ENCODE data around the gene RDH12. TPM values are rescaled to one million over a fixed set of nuclear protein-coding genes. Genes with fewer than 3 reads are reported as not detected.

RDH12 gene
- total RNA-seq, 1 experiment from 2014 or later, result 0.27 TPM

GRCh38 chr14:67778792-67779191 is 77.1 kb downstream of the RDH12 start:
- ChIA-PET CTCF (no interaction called here), RAD21 (ENCODE audit: low non-redundant PET in 1 of 2, low total read pairs in 2 of 2, uncharacterized antibody in 2 of 2, unreplicated experiment in 2 of 2) (no interaction called here), POLR2A (no interaction called here)
- H3K27ac ChIP-seq (ENCODE audit: low read depth, low read length), result no peak overlapping the region
- H3K9me3 ChIP-seq (ENCODE audit: control insufficient read depth in 1 of 2, insufficient read depth in 1 of 2, low read depth in 1 of 2, low read length in 2 of 2), result no peaks in the 10 kb centered on the region
- no peak overlapping the region for H3K9ac ChIP-seq (ENCODE audit: low read length)
- H3K36me3 ChIP-seq (ENCODE audit: control insufficient read depth in 1 of 2, insufficient read depth in 2 of 2, low read length in 2 of 2), result peaks cover 10 to 11% of the 10 kb centered on the region in 2 experiments; a peak in 3 of 4 replicates
- no peaks in the 10 kb centered on the region for H3K9me2 ChIP-seq (ENCODE audit: insufficient read depth)
- no TSS peak for BruUV-seq (replicated peaks)
- H3K4me3 ChIP-seq (replicated peaks in 1 of 2; ENCODE audit: low read depth in 1 of 2, low read length in 2 of 2), result no peak overlapping the region
- H3K27me3 ChIP-seq (ENCODE audit: insufficient read depth, low read length), result no peaks in the 10 kb centered on the region
- no peak for ATAC-seq
- H4K20me1 ChIP-seq (ENCODE audit: insufficient read depth), result no peaks in the 10 kb centered on the region
- H2AFZ ChIP-seq (ENCODE audit: low read depth, low read length, poor library complexity, severe bottlenecking), result no peak overlapping the region
- H3K79me2 ChIP-seq (ENCODE audit: insufficient read depth, low read length), result no peaks in the 10 kb centered on the region
- no peaks in the 10 kb centered on the region for H3K4me1 ChIP-seq (ENCODE audit: control insufficient read depth in 1 of 2, insufficient read depth in 2 of 2, low read length in 2 of 2)
- intact Hi-C loops (cut with micrococcal nuclease), result no loop called here
- H3K4me2 ChIP-seq (ENCODE audit: low read length), result no peak overlapping the region
- no peak for DNase-seq (ENCODE audit: low read depth, low spot score)
- TF ChIP-seq ATF3 (IDR thresholded peaks at IDR 0.05) (no peak), EZH2phosphoT487 (IDR thresholded peaks at IDR 0.05; ENCODE audit: borderline replicate concordance) (no peak), ZBTB33 (IDR thresholded peaks at IDR 0.05; ENCODE audit: extremely low read depth, insufficient replicate concordance, low read length) (no peak), ZNF274 (IDR thresholded peaks at IDR 0.05; ENCODE audit: low read depth, low read length) (no peak)

- POLR2A ChIA-PET, result no interaction called here
- Histone ChIP-seq H3K27me3 (ENCODE audit: insufficient read depth, low read length) (no peaks in the 10 kb centered on the region), H4K20me1 (ENCODE audit: insufficient read depth) (no peaks in the 10 kb centered on the region), H2AFZ (ENCODE audit: low read depth, low read length, poor library complexity, severe bottlenecking) (no peak overlapping the region), H3K79me2 (ENCODE audit: insufficient read depth, low read length) (no peaks in the 10 kb centered on the region), H3K9me2 (ENCODE audit: insufficient read depth) (no peaks in the 10 kb centered on the region), H3K4me1 (ENCODE audit: control insufficient read depth in 1 of 2, insufficient read depth in 2 of 2, low read length in 2 of 2) (no peaks in the 10 kb centered on the region), H3K9me3 (ENCODE audit: control insufficient read depth in 1 of 2, insufficient read depth in 1 of 2, low read depth in 1 of 2, low read length in 2 of 2) (no peaks in the 10 kb centered on the region), H3K9ac (ENCODE audit: low read length) (no peak overlapping the region), H3K27ac (ENCODE audit: low read depth, low read length) (no peak overlapping the region), H3K4me2 (ENCODE audit: low read length) (no peak overlapping the region), H3K36me3 (ENCODE audit: control insufficient read depth in 1 of 2, insufficient read depth in 2 of 2, low read length in 2 of 2) (peaks cover 15 to 18% of the 10 kb centered on the region in 2 experiments), H3K4me3 (replicated peaks in 1 of 2; ENCODE audit: low read depth in 1 of 2, low read length in 2 of 2) (no peak overlapping the region)
- intact Hi-C loops (cut with micrococcal nuclease), result no loop called here
- ATAC-seq, result no peak
- DNase-seq (ENCODE audit: low read depth, low spot score), result no peak
- CTCF ChIA-PET, result no interaction called here
- TF ChIP-seq ZFX (IDR thresholded peaks at IDR 0.05), result no peak
- no peak for TF ChIP-seq TCF7L2 (IDR thresholded peaks at IDR 0.05; ENCODE audit: borderline replicate concordance, extremely low read depth, insufficient read depth, insufficient read length)
- no peak for TF ChIP-seq CEBPB (IDR thresholded peaks at IDR 0.05; ENCODE audit: low read depth)
- no peak for TF ChIP-seq CBX3 (IDR thresholded peaks at IDR 0.05; ENCODE audit: low read depth)
- TF ChIP-seq YY1 (IDR thresholded peaks at IDR 0.05; ENCODE audit: extremely low read depth, insufficient replicate concordance, low read depth, low read length), result no peak
- TF ChIP-seq ELF1 (IDR thresholded peaks at IDR 0.05; ENCODE audit: borderline replicate concordance, low read depth), result no peak
- no peak for TF ChIP-seq RAD21 (IDR thresholded peaks at IDR 0.05; ENCODE audit: low read depth)
- no peak for TF ChIP-seq SP1 (IDR thresholded peaks at IDR 0.05; ENCODE audit: low read depth)
- no peak for TF ChIP-seq ZBTB33 (IDR thresholded peaks at IDR 0.05; ENCODE audit: extremely low read depth, insufficient replicate concordance, low read length)
- no peak for TF ChIP-seq FOSL1 (IDR thresholded peaks at IDR 0.05; ENCODE audit: low read depth)
- TF ChIP-seq EZH2 (IDR thresholded peaks at IDR 0.05), result no peak
- RAD21 ChIA-PET (ENCODE audit: low non-redundant PET in 1 of 2, low total read pairs in 2 of 2, uncharacterized antibody in 2 of 2, unreplicated experiment in 2 of 2), result no interaction called here
- no TSS peak for BruUV-seq (replicated peaks)
Measured at GRCh38 chr14:67782090-67782489, 80.4 kb downstream of the RDH12 start.
